Sigmoid colon (tissue), 7 donors: ENCODE measurements around the gene GZF1. TPM values are rescaled to one million over a fixed set of nuclear protein-coding genes. Genes with fewer than 3 reads are reported as not detected.
A peak's percentile ranks its signal among the peaks of the same experiment; 100 is the strongest.

ENCODE experiments used
- DNase-seq: peaks from one replicate; pipeline ENCODE4 v3.0.0-alpha.2; 2019
- H3K27ac ChIP-seq, 4 donors: fragments of 200-600 bp; sonication (generic); one replicate each; pipeline ENCODE4 v1.5.1; 2016 to 2019; ENCODE audit warnings: mild to moderate bottlenecking in 1 of 4
- H3K27me3 ChIP-seq, 3 donors: fragments of 200-600 bp; sonication (generic); one replicate each; pipeline ENCODE4 v1.5.1; 2019; ENCODE audit warnings: mild to moderate bottlenecking in 1 of 3
- H3K36me3 ChIP-seq, 4 donors: fragments of 200-600 bp; sonication (generic); one replicate each; pipeline ENCODE4 v1.5.1; 2016 to 2019
- H3K4me1 ChIP-seq, 4 donors: fragments of 200-600 bp; sonication (generic); one replicate each; pipeline ENCODE4 v1.5.1; 2017 to 2019
- H3K4me3 ChIP-seq, 4 donors: fragments of 200-600 bp; sonication (generic); one replicate each; pipeline ENCODE4 v1.5.1; 2017 to 2019; ENCODE audit warnings: mild to moderate bottlenecking in 2 of 4, moderate library complexity in 1 of 4
- H3K9me3 ChIP-seq, 4 donors: fragments of 200-600 bp in 3 of 4; sonication (generic) in 3 of 4; one replicate each; pipeline versions ENCODE4 v1.5.1 to v1.6.1; 2013 to 2019
- CTCF ChIP-seq, 4 experiments: fragments of 450-650 bp in 3 of 4; fragments of 200-600 bp in 1 of 4; IDR thresholded peaks; one replicate each; pipeline ENCODE4 v1.5.1; 2016 to 2019; ENCODE audit warnings: antibody characterized with exemption in 4 of 4, mild to moderate bottlenecking in 3 of 4, moderate library complexity in 2 of 4
- EP300 ChIP-seq, 4 donors: sonication (generic); formaldehyde crosslinking; IDR thresholded peaks; one replicate each; pipeline ENCODE4 v1.6.1; 2017; ENCODE audit warnings: antibody characterized with exemption in 4 of 4
- POLR2A ChIP-seq, 2 donors: fragments of 450-650 bp; IDR thresholded peaks; one replicate each; pipeline ENCODE4 v1.6.1; 2016; ENCODE audit warnings: antibody characterized with exemption in 2 of 2, mild to moderate bottlenecking in 2 of 2, moderate library complexity in 2 of 2
- POLR2AphosphoS5 ChIP-seq, 4 donors: sonication (generic); formaldehyde crosslinking; IDR thresholded peaks; one replicate each; pipeline ENCODE4 v1.6.1; 2017; ENCODE audit warnings: antibody characterized with exemption in 4 of 4
- WGBS, 2 donors: extraction: QIAGEN DNeasy Blood & Tissue Kit; methylation state at CpG; one replicate each; pipeline ENCODE4 v1.1.7; 2013; 5-methylcytosine and 5-hydroxymethylcytosine counted together
- intact Hi-C: fragments of 100-400 bp; cut with DNase I; formaldehyde crosslinking; loops from one replicate; pipeline ENCODE4 v1.15.1; 2023
- polyA plus RNA-seq, 3 donors: library from polyadenylated mRNA; stranded (reverse); fragments of 200-250 nt; gene quantifications; one replicate each; pipeline ENCODE4 v1.2.3, GENCODE V29; 2013
- total RNA-seq, 4 donors: library from RNA; depleted of rRNA; stranded (reverse); fragments of >200 nt; gene quantifications; one replicate each; pipeline ENCODE4 v1.1.0, GENCODE V29; 2016
- donor health status: healthy with polysubstance abuse.
- donor health status: Bipolar disorder and iron deficiency.
- donor health status: healthy.

GZF1 gene
- total and polyA plus RNA-seq, 7 donors = 2.4 to 17.5 (median 13.0) TPM

- intact Hi-C loops = no loop called here
- H3K4me3 ChIP-seq = no peak overlapping the region
- no peak overlapping the region for H3K27ac ChIP-seq
- TF ChIP-seq POLR2A (IDR thresholded peaks at IDR 0.05) (no peak), POLR2AphosphoS5 (IDR thresholded peaks at IDR 0.05) (no peak), CTCF (IDR thresholded peaks at IDR 0.05) (no peak), EP300 (IDR thresholded peaks at IDR 0.05) (no peak)
- no peaks in the 10 kb centered on the region for H3K27me3 ChIP-seq
- WGBS, 2 donors = 81 to 83% methylated on average over 4 of the region's 4 CpGs
- H3K36me3 ChIP-seq = peaks cover 14 to 74% (median 32%) of the 10 kb centered on the region in 4 donors
- peaks cover 0 to 11% (median 9%) of the 10 kb centered on the region in 4 donors for H3K4me1 ChIP-seq
- H3K9me3 ChIP-seq = no peaks in the 10 kb centered on the region
- no peak for DNase-seq
Measured at GRCh38 chr20:23371496-23371895, 9.5 kb downstream of the GZF1 start.

DNA sequence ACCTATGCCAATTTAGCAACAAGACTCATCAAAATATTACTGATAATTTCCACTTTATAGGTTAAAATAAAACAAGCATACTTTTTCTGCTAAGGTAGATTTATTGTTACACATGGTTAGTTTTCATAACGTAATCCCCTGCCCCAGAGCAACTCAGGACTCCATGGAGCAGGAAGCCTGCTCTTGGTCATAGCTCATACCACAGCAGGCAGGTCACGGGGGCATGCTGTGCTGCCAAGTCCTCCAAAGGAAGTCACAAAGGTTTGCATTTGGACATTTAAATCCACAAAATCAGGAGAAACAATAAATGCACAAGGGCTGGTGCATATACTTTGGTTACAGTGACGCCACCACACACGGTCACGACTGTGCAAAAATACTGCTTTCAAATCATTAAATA is 12.5 kb downstream of the GZF1 start:
- Histone ChIP-seq H3K4me1 (no peaks in the 10 kb centered on the region), H3K27me3 (no peaks in the 10 kb centered on the region), H3K27ac (no peak overlapping the region), H3K36me3 (peaks cover 14 to 93% (median 41%) of the 10 kb centered on the region in 4 donors), H3K9me3 (no peaks in the 10 kb centered on the region), H3K4me3 (no peak overlapping the region)
- no peak for DNase-seq
- TF ChIP-seq POLR2AphosphoS5 (IDR thresholded peaks at IDR 0.05) (no peak), CTCF (IDR thresholded peaks at IDR 0.05) (no peak), EP300 (IDR thresholded peaks at IDR 0.05) (no peak), POLR2A (IDR thresholded peaks at IDR 0.05) (no peak)
- WGBS, 2 donors = 93 to 95% methylated on average over 5 of the region's 5 CpGs
- intact Hi-C loops = no loop called here

DNA sequence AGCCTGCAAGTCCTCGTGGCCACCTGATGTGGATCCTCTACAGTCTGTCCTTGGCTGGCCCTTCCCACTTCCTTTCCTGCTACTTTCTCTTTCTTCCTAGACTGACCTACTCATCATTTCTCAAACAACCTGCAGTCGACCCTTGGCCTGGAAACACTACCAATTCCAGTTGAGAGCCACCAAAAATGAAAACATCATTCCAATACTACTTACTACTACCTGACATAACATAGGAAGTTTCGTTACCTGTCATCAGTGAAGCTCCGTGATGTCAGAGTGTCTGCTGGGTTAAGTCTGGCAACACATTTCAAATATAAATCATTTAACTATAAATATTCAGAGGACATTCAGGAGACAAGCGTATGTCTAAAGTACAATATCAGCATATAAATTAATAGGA is 13.8 kb downstream of the GZF1 start:
- Histone ChIP-seq H3K4me1 (peaks cover 0 to 8% (median 0%) of the 10 kb centered on the region in 4 donors), H3K9me3 (no peaks in the 10 kb centered on the region), H3K36me3 (peaks cover 15 to 93% (median 30%) of the 10 kb centered on the region in 4 donors), H3K4me3 (no peak overlapping the region), H3K27ac (no peak overlapping the region), H3K27me3 (no peaks in the 10 kb centered on the region)
- TF ChIP-seq POLR2A (IDR thresholded peaks at IDR 0.05) (no peak), EP300 (IDR thresholded peaks at IDR 0.05) (no peak), CTCF (IDR thresholded peaks at IDR 0.05) (no peak), POLR2AphosphoS5 (IDR thresholded peaks at IDR 0.05) (no peak)
- 87 to 90% methylated on average over 5 of the region's 5 CpGs for WGBS, 2 donors
- intact Hi-C loops = no loop called here
- no peak for DNase-seq

GRCh38 chr20:23379772-23380171 is 17.8 kb downstream of the GZF1 start:
- Histone ChIP-seq H3K4me3 (no peak overlapping the region), H3K36me3 (peaks cover 7 to 56% (median 15%) of the 10 kb centered on the region in 4 donors), H3K27me3 (no peaks in the 10 kb centered on the region), H3K9me3 (no peaks in the 10 kb centered on the region), H3K4me1 (peaks cover 0 to 25% (median 9%) of the 10 kb centered on the region in 4 donors), H3K27ac (peak overlapping the region in 1 of 4 donors; percentile 20)
- intact Hi-C loops = no loop called here
- no peak for DNase-seq
- no peak for TF ChIP-seq POLR2AphosphoS5 (IDR thresholded peaks at IDR 0.05)
- TF ChIP-seq POLR2A (IDR thresholded peaks at IDR 0.05) = no peak
- no peak for TF ChIP-seq EP300 (IDR thresholded peaks at IDR 0.05)
- TF ChIP-seq CTCF (IDR thresholded peaks at IDR 0.05) = no peak

DNA sequence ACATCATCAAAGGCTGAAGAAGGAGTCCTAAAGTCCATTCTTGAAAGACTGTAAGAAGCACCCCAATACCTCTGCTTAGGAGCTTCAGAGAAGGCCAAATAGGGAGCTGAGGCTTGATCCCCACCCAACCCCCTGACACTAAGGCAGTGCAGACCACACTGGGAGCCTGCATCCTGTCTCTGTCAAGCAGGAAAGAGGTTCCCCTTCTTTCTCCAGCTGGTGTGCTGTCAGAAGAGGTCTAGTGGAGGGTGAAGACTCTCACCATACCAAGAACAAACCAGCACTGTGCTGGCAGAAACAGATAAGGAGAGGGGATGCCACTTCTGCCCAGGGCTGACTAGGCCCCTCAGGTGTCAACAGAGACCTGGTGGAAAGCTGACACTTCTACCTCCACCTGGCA is 19.9 kb downstream of the GZF1 start:
- intact Hi-C loops = no loop called here
- Histone ChIP-seq H3K27ac (peak overlapping the region in 1 of 4 donors; percentile 52), H3K4me1 (peaks cover 0 to 33% (median 13%) of the 10 kb centered on the region in 4 donors), H3K27me3 (no peaks in the 10 kb centered on the region), H3K36me3 (peaks cover 7 to 39% (median 9%) of the 10 kb centered on the region in 4 donors), H3K9me3 (no peaks in the 10 kb centered on the region), H3K4me3 (no peak overlapping the region)
- no peak for DNase-seq
- TF ChIP-seq EP300 (IDR thresholded peaks at IDR 0.05) (no peak), CTCF (IDR thresholded peaks at IDR 0.05) (no peak), POLR2AphosphoS5 (IDR thresholded peaks at IDR 0.05) (peak in 1 of 4 donors; percentile 42)
